Fibroblast of mammary gland (primary cell): Measurements from ENCODE around the gene TBC1D14.
"Not testable (repeated sequence)": the region's sequence is repeated elsewhere in the genome, so short reads cannot be mapped to it uniquely, and the experiment has no call there.

ENCODE experiments used
- DNase-seq: peaks from one replicate; pipeline ENCODE4 v3.0.0-alpha.2; 2010; ENCODE audit warnings: low read depth
- H3K4me3 ChIP-seq: 2 replicates; pipeline ENCODE4 v1.5.1; 2011; ENCODE audit warnings: low read depth, mild to moderate bottlenecking, low read length, moderate library complexity; ENCODE audit not compliant: control insufficient read depth
- CTCF ChIP-seq: conservative IDR thresholded peaks from 2 replicates; pipeline ENCODE4 v1.5.1; 2011; ENCODE audit warnings: low read depth, low read length, inconsistent platforms; ENCODE audit not compliant: control insufficient read depth, insufficient read depth

Gene TBC1D14

DNA sequence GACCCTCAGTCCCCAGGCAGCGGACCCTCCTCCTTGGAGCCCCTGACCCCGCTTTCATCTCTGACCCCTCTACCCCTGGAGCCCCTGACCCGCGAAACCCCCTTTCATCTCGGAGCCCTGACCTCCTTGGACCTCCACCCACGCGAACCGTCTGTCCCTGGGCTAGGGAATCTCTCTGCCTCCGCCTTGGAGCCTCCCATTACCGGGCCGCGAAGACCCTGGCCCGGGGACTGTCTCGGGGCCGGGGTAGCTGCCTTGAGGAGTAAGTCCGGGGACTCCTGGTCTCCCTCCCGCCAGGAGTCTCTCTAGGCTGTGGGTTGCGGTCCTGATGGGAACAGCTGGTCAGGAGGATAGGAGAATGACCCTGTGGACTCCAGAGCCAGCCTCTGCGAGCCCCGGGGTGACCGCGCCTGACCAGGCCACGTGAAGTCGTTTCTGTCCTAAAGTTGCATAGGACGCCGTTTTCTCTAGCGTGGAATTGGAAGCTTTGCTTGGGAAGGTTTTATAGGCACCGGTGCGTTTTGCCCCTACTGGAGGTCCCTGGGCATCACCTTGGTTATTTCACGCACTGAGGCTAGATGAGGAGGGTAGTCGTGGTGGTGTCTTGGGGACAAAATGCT is 824 bp downstream of the TBC1D14 start:
- no peak for DNase-seq
- no peak for TF ChIP-seq CTCF
- peak overlapping the region; percentile 46 for H3K4me3 ChIP-seq

GRCh38 chr4:6910960-6911874 is 1.6 kb downstream of the TBC1D14 start:
- DNase-seq, result no peak
- no peak overlapping the region for H3K4me3 ChIP-seq
- TF ChIP-seq CTCF, result no peak

DNA sequence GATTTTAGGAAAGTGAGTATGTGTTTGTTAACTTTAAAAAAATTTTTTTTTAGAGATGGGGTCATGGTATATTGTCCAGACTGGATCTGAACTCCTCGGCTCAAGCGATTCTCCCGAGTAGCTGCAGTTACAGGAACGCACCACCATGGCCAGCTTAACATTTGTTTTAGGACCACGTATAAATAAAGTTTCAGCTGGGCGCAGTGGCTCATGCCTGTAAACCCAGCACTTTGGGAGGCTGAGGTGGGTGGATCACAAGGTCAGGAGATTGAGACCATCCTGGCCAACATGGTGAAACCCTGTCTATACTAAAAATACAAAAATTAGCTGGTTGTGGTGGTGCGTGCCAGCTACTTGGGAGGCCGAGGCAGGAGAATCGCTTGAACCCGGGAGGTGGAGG is 2.3 kb downstream of the TBC1D14 start:
- DNase-seq, H3K4me3 ChIP-seq: not testable (repeated sequence)

- no peak overlapping the region for H3K4me3 ChIP-seq
- DNase-seq, result no peak
- TF ChIP-seq CTCF, result no peak
Observed at GRCh38 chr4:6912441-6912840, 2.8 kb downstream of the TBC1D14 start.

GRCh38 chr4:6913350-6913905 is 3.8 kb downstream of the TBC1D14 start:
- H3K4me3 ChIP-seq, result no peak overlapping the region

DNA sequence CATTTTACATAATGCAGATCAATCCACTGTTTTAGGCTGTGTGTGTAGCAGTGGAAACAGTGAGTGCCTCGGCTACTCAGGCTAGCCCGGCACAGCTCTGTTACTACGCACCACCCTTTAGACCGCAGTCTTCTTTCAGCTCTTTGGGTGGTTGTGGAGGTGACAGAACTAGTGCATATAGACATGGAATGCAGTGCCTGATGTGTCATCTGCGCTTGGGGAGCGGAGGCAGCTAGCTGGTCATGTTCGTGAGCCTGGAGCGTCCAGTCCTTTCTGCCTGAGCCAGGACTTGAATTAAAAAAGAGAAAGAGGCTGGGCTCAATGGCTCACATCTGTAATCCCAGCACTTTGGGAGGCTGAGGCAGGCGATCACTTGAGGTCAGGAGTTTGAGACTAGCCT is 4.8 kb downstream of the TBC1D14 start:
- no peak overlapping the region for H3K4me3 ChIP-seq
- no peak for DNase-seq
- no peak for TF ChIP-seq CTCF

More at GRCh38 chr4:6913350-6913905, 3.8 kb downstream of the TBC1D14 start:
- no peak for DNase-seq
- no peak for TF ChIP-seq CTCF

- no peak overlapping the region for H3K4me3 ChIP-seq
- DNase-seq, result no peak
- TF ChIP-seq CTCF, result no peak
Observed at GRCh38 chr4:6915041-6916005, 5.7 kb downstream of the TBC1D14 start.
